ENCODE results near the gene ZNF431. TPM values are rescaled to one million over a fixed set of nuclear protein-coding genes. Genes with fewer than 3 reads are reported as not detected.

ZNF431 gene
- 15.6 and 16.0 TPM in 2 replicates for total RNA-seq

DNA sequence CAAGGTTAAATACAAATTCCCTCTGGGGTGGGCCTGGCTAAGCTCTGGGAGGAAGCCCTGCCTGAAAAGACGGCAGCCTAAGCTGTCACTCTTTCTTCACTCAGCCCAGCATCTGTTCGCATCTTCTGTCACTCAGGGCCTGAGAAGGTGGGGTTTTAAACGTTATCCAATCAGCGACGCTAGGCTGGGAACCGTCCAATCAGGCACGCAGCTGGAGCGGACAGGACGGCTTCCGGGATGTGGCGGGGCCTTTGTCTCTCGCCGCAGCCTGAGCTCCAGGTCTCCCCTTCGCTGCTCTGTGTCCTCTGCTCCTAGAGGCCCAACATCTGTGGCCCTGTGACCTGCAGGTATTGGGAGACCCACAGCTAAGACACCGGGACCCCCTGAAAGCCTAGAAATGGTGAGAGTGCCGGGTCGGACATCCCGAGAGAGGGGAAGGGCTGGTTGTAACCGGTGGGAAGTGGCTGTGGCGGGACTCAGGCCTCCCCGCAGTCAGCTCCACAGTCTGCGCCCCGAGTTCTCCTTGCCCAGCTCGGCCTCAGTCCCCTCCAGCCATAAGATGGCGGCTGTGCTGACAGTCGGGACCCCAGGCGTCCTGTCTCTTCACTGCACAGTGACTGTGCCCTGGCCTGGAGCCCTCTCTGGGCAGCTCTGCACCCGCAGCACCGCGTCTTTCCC lies at the start of gene ZNF431:
Gene ZNF431 (plus strand): TSS at position 254 of the 678 bp plus-strand sequence. CDS start 144 bp downstream, at position 398.
- H3K27ac Mint-ChIP-seq = peak within 1 kb of the TSS; percentile 94
- peak; percentile 88 for DNase-seq (ENCODE audit: low spot score)
- H3K4me1 Mint-ChIP-seq (ENCODE audit: low read depth) = peaks cover 13% of the 10 kb centered on the region
- peak within 1 kb of the TSS; percentile 98 for H3K4me3 Mint-ChIP-seq (ENCODE audit: low read depth)
- H3K9me3 Mint-ChIP-seq = peaks cover 16% of the 10 kb centered on the region
- peaks cover 52% of the 10 kb centered on the region for H3K36me3 Mint-ChIP-seq (ENCODE audit: low read depth)
- intact Hi-C loops (cut with micrococcal nuclease) = loop anchor here (2.0 to 10.0 kb wide), 3 partner anchors 59 to 217 kb away; partner anchors contain the start of genes ZNF430, ZNF714 and ZNF85
- H3K27me3 Mint-ChIP-seq (ENCODE audit: low read depth) = no peaks in the 10 kb centered on the region

DNA sequence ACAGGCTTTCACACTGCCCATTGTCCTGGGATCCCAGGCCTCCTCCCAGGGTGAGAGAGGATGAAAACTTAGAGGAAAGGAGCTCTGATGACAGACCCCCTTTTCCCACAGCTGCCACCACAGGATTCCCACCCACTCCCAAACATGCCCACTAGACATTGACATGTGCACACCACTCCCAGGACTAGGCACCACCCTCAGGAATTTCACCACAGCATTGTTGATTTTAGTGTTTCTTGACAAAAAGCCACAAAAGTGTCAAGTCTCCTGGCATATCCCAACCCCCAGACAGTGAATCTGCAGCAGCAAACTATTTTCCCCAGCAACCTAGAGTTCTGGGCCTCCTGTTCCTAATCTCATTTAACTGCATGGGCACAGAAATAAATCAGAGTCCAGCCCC lies 49.7 kb upstream of the ZNF431 start:
- Mint-ChIP-seq H3K36me3 (ENCODE audit: low read depth) (peaks cover 70% of the 10 kb centered on the region), H3K9me3 (peaks cover 9% of the 10 kb centered on the region), H3K4me1 (ENCODE audit: low read depth) (peaks cover 3% of the 10 kb centered on the region), H3K4me3 (ENCODE audit: low read depth) (no peak overlapping the region), H3K27ac (no peak overlapping the region), H3K27me3 (ENCODE audit: low read depth) (no peaks in the 10 kb centered on the region)
- DNase-seq (ENCODE audit: low spot score) = no peak
- intact Hi-C loops (cut with micrococcal nuclease) = no loop called here

DNA sequence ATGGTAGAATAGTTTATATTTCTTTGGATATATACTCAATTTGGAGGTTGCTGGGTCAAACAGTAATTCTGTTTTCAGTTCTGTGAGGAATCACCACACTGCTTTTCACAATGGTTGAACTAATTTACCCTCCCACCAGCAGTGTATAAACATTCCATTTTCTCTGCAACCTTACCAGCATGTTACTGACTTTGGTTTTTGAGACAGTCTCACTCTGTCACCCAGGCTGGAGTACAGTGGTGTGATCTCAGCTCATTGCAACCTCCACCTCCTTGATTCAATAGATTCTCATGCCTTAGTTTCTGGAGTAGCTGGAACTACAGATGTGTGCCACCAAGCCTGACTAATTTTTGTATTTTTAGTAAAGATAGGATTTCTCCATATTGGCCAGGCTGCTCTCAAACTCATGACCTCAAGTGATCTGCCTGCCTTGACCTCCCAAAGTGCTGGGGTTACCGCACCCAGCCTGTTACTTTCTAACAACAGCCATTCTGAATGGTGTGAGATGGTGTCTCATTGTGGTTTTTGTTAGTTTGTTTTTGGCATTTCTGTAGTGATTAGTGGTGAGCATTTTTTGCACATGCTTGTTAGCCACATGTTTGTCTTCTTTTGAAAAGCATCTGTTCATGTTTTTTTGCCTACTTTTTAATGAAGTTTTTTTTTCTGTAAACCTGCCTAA lies 47.4 kb upstream of the ZNF431 start:
- H3K27ac Mint-ChIP-seq = no peak overlapping the region
- no peak for DNase-seq (ENCODE audit: low spot score)
- H3K4me1 Mint-ChIP-seq (ENCODE audit: low read depth) = peaks cover 3% of the 10 kb centered on the region
- no peaks in the 10 kb centered on the region for H3K27me3 Mint-ChIP-seq (ENCODE audit: low read depth)
- H3K36me3 Mint-ChIP-seq (ENCODE audit: low read depth) = peaks cover 76% of the 10 kb centered on the region
- H3K9me3 Mint-ChIP-seq = peaks cover 13% of the 10 kb centered on the region
- intact Hi-C loops (cut with micrococcal nuclease) = no loop called here
- no peak overlapping the region for H3K4me3 Mint-ChIP-seq (ENCODE audit: low read depth)

DNA sequence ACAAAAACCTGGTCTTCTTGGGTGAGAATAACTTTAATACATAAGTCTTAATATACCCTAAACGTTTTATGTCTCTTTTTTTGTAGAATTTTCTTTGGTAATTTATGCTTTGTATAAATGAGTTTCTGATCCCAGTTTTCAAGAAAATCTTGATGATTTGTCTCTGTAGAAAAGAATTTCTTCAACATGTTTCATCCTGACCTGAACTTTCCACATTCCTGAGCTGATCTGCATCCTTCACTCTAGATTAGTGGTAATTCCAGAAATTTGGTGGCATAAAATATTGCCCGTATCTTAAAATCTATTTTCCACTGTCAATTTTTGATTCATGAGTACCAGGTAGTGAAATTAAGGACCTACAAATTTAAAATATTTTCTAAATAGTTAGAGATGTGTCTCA lies 43.5 kb upstream of the ZNF431 start:
- DNase-seq (ENCODE audit: low spot score) = no peak
- intact Hi-C loops (cut with micrococcal nuclease) = no loop called here
- Mint-ChIP-seq H3K4me3 (ENCODE audit: low read depth) (no peak overlapping the region), H3K27ac (no peak overlapping the region), H3K27me3 (ENCODE audit: low read depth) (no peaks in the 10 kb centered on the region), H3K9me3 (peaks cover 13% of the 10 kb centered on the region), H3K4me1 (ENCODE audit: low read depth) (peaks cover 10% of the 10 kb centered on the region), H3K36me3 (ENCODE audit: low read depth) (peaks cover 77% of the 10 kb centered on the region)

DNA sequence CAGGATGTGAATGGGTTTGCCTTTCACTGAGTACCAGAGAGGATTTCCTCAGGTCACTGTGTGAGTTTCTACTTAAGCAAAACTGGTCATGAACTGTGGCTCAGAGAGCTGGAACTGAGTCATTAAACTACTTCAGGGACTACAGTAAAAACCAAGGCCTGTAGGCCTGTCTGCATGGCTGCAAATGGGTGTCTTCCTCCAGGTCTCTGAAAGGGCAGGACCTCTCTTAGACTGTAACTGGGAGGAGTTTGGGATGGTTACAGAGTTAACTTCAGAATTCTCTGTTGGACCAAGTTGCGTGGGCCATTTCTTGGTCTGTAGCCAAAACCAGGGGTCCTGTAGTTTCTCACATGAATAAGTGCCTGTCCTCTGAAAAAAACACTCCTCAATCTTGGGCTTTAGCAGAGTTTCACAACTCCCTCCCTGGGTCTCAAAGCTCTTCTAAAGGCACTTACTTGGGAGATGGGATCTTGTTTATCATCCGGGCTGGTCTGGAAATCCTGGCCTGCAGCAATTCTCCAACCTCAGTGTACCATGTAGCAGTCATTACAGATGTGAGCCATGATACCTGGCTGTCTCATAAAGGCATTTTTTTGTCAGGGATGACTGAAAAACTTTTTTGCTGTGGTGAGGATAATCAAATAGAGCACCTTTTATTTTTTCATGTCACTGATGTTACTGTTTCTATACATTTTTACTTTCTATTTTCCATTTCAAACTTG lies 40.2 kb upstream of the ZNF431 start:
- Mint-ChIP-seq H3K4me1 (ENCODE audit: low read depth) (peaks cover 7% of the 10 kb centered on the region), H3K4me3 (ENCODE audit: low read depth) (no peak overlapping the region), H3K9me3 (peaks cover 7% of the 10 kb centered on the region), H3K36me3 (ENCODE audit: low read depth) (peaks cover 77% of the 10 kb centered on the region), H3K27ac (peak overlapping the region; percentile 42), H3K27me3 (ENCODE audit: low read depth) (no peaks in the 10 kb centered on the region)
- intact Hi-C loops (cut with micrococcal nuclease) = no loop called here
- DNase-seq (ENCODE audit: low spot score) = no peak

DNA sequence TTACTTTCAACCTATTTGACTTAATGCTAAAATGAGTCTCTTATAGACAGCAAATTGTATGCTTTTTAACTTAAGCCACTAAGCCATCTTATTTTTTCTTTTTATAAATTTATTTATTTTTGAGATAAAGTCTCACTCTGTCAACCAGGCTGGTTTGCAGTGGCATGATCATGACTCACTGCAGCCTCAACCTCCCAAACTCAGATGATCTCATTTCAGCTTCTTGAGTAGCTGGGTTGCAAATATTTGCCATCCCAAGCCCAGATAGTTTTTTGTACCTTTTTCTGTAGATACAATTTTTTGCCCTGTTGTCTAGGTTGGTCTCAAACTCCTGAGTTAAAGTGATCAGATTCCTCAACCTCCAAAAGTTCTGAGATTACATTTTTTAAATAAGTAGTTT lies 32.7 kb upstream of the ZNF431 start:
- peaks cover 89% of the 10 kb centered on the region for H3K36me3 Mint-ChIP-seq (ENCODE audit: low read depth)
- peaks cover 49% of the 10 kb centered on the region for H3K9me3 Mint-ChIP-seq
- intact Hi-C loops (cut with micrococcal nuclease) = no loop called here
- no peak for DNase-seq (ENCODE audit: low spot score)
- H3K27me3 Mint-ChIP-seq (ENCODE audit: low read depth) = no peaks in the 10 kb centered on the region
- no peaks in the 10 kb centered on the region for H3K4me1 Mint-ChIP-seq (ENCODE audit: low read depth)
- no peak overlapping the region for H3K27ac Mint-ChIP-seq
- no peak overlapping the region for H3K4me3 Mint-ChIP-seq (ENCODE audit: low read depth)

DNA sequence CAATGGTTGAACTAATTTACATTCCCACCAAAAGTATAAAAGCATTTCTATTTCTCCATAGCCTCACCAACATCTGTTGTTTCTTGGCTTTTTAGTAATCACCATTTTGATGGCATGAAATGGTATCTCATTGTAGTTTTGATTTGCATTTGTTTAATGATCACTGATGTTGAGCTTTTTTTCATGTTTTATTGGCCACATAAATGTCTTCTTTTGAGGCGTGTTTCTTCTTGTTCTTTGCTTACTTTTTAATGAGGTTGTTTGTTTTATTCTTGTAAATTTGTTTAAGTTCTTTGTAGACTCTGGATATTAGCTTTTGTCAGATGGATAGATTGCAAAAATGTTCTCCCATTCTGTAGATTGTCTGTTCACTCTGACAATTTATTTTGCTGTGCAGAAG lies 31.7 kb upstream of the ZNF431 start:
- Mint-ChIP-seq H3K9me3 (peaks cover 59% of the 10 kb centered on the region), H3K27ac (no peak overlapping the region), H3K4me3 (ENCODE audit: low read depth) (no peak overlapping the region), H3K36me3 (ENCODE audit: low read depth) (peaks cover 89% of the 10 kb centered on the region), H3K4me1 (ENCODE audit: low read depth) (no peaks in the 10 kb centered on the region), H3K27me3 (ENCODE audit: low read depth) (no peaks in the 10 kb centered on the region)
- DNase-seq (ENCODE audit: low spot score) = no peak
- intact Hi-C loops (cut with micrococcal nuclease) = no loop called here

DNA sequence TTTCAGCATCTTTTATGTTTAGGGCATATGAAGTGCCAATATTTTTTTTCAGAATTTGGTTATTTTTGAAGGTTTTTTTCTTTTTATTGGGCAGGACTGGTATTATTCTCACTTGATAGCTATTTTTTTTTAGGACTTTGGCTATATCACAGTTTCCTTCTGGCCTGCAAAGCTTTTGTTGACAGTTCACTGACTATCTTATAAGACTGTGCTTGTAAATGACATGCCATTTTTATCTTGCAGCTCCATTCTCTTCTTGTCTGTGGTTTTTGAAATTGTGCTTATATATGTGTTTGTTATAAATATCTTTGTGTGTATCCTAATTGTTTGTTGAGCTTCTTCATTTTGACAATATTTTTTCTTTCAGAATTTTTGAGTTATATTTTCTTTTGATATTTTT lies 26.4 kb upstream of the ZNF431 start:
- H3K9me3 Mint-ChIP-seq = peaks cover 74% of the 10 kb centered on the region
- no peaks in the 10 kb centered on the region for H3K4me1 Mint-ChIP-seq (ENCODE audit: low read depth)
- intact Hi-C loops (cut with micrococcal nuclease) = no loop called here
- no peak for DNase-seq (ENCODE audit: low spot score)
- peaks cover 91% of the 10 kb centered on the region for H3K36me3 Mint-ChIP-seq (ENCODE audit: low read depth)
- no peak overlapping the region for H3K4me3 Mint-ChIP-seq (ENCODE audit: low read depth)
- H3K27ac Mint-ChIP-seq = no peak overlapping the region
- no peaks in the 10 kb centered on the region for H3K27me3 Mint-ChIP-seq (ENCODE audit: low read depth)

DNA sequence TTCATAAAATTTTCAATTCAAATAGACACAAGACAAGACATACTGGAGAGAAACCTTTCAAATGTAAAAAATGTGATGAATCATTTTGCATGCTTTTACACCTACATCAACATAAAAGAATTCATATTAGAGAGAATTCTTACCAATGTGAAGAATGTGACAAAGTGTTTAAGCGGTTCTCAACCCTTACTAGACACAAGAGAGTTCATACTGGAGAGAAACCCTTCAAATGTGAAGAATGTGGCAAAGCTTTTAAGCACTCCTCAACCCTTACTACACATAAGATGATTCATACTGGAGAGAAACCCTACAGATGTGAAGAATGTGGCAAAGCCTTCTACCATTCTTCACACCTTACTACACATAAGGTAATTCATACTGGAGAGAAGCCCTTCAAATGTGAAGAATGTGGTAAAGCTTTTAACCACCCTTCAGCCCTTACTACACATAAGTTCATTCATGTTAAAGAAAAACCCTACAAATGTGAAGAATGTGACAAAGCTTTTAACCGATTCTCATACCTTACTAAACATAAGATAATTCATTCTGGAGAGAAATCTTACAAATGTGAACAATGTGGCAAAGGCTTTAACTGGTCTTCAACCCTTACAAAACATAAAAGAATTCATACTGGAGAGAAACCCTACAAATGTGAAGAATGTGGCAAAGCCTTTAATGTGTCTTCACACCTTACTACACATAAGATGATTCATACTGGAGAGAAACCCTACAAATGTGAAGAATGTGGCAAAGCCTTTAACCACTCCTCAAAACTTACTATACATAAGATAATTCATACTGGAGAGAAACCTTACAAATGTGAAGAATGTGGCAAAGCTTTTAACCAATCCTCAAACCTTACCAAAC lies 24.6 kb upstream of the ZNF431 start:
- no peak overlapping the region for H3K27ac Mint-ChIP-seq
- H3K27me3 Mint-ChIP-seq (ENCODE audit: low read depth) = no peaks in the 10 kb centered on the region
- H3K36me3 Mint-ChIP-seq (ENCODE audit: low read depth) = peaks cover 81% of the 10 kb centered on the region
- no peak for DNase-seq (ENCODE audit: low spot score)
- no peaks in the 10 kb centered on the region for H3K4me1 Mint-ChIP-seq (ENCODE audit: low read depth)
- intact Hi-C loops (cut with micrococcal nuclease) = no loop called here
- H3K4me3 Mint-ChIP-seq (ENCODE audit: low read depth) = no peak overlapping the region
- peaks cover 58% of the 10 kb centered on the region for H3K9me3 Mint-ChIP-seq

DNA sequence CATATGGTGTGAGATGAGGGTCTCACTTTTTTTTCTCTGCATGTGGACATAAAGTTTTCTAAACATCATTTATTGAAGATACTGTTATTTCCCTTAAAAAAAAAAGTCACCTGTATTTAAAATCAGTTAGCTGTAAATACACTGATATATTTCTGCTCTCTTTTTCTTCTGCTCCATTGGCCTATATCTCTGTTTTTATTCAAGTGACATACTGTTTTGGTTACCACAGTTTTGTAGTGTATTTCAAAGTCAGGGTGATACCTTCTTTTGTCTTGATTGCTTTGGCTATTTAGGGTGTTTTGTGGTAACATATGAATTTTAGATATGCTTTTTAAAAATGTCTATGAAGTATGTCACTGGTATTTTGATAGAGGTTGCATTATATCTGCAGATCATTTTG lies 15.8 kb upstream of the ZNF431 start:
- H3K4me1 Mint-ChIP-seq (ENCODE audit: low read depth) = no peaks in the 10 kb centered on the region
- DNase-seq (ENCODE audit: low spot score) = no peak
- H3K36me3 Mint-ChIP-seq (ENCODE audit: low read depth) = peaks cover 29% of the 10 kb centered on the region
- H3K27ac Mint-ChIP-seq = no peak overlapping the region
- no peaks in the 10 kb centered on the region for H3K27me3 Mint-ChIP-seq (ENCODE audit: low read depth)
- peaks cover 35% of the 10 kb centered on the region for H3K9me3 Mint-ChIP-seq
- intact Hi-C loops (cut with micrococcal nuclease) = no loop called here
- no peak overlapping the region for H3K4me3 Mint-ChIP-seq (ENCODE audit: low read depth)

DNA sequence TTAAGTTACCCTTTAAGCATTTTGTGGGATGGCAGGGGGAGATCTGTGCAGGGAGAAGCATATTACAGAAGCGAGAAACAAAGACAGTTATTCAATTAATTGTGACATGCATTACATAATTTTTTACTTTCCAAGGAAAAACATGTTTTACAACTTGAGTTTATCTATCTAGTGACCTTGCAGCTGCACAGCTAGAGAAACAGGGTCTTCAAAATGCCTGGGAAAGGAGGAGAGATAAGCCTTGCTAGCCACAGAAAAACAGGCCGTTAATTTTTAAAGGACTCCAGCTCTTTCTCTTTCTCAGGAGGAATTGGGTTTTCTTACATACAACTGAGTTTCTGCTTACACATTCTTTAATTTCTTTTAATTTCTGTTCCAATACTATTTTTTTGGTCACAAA lies 14.8 kb upstream of the ZNF431 start:
- Mint-ChIP-seq H3K9me3 (peaks cover 35% of the 10 kb centered on the region), H3K27ac (no peak overlapping the region), H3K27me3 (ENCODE audit: low read depth) (no peaks in the 10 kb centered on the region), H3K36me3 (ENCODE audit: low read depth) (peaks cover 23% of the 10 kb centered on the region), H3K4me1 (ENCODE audit: low read depth) (no peaks in the 10 kb centered on the region), H3K4me3 (ENCODE audit: low read depth) (no peak overlapping the region)
- intact Hi-C loops (cut with micrococcal nuclease) = no loop called here
- no peak for DNase-seq (ENCODE audit: low spot score)

DNA sequence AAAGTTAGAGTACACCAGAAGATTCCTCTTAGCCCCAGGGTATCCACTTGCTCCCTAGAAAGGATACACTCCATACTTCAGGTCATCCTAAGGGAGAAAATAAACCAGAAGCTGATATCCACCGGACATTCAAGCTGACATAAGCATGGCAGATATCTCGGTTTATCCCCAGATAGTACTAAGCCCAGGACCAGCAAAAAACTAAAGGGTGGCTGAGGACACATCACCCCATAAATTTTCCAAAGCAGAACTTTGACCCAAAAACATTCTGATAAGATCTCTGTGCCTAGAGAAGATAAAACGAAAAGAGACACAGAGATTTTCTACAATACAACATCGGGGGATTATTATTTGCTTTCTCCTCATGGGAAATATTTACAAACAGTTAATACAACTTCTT lies 13.9 kb upstream of the ZNF431 start:
- Mint-ChIP-seq H3K9me3 (peaks cover 29% of the 10 kb centered on the region), H3K27ac (no peak overlapping the region), H3K4me1 (ENCODE audit: low read depth) (no peaks in the 10 kb centered on the region), H3K4me3 (ENCODE audit: low read depth) (no peak overlapping the region), H3K27me3 (ENCODE audit: low read depth) (no peaks in the 10 kb centered on the region), H3K36me3 (ENCODE audit: low read depth) (peaks cover 16% of the 10 kb centered on the region)
- no peak for DNase-seq (ENCODE audit: low spot score)
- intact Hi-C loops (cut with micrococcal nuclease) = no loop called here

Data from activated T-helper 2 cell treated with anti-CD3 and anti-CD28 coated beads, Interferon-gamma antibody, Interleukin-2, Interleukin-4, amounts not matched to agents 10 μg/mL and 5 μg/mL and 100 μg/mL, durations not matched to agents 14 hours and 24 hours and 36 hours (primary cell).